NCI-H748 (cell line): ENCODE results near the gene COL8A1.
"Not testable (repeated sequence)": the region's sequence is repeated elsewhere in the genome, so short reads cannot be mapped to it uniquely, and the experiment has no call there.

ENCODE experiments used
- DNase-seq: peaks from one replicate; lab custom pipeline; 2025; ENCODE audit not compliant: unreplicated experiment; lab: John Stamatoyannopoulos, UW

COL8A1 gene

GRCh38 chr3:99704417-99704816 lies 66.0 kb downstream of the COL8A1 start:
- DNase-seq: no peak

GRCh38 chr3:99706410-99706809 lies 68.0 kb downstream of the COL8A1 start:
- no peak for DNase-seq

GRCh38 chr3:99708207-99708745 lies 69.9 kb downstream of the COL8A1 start:
- no peak for DNase-seq

- DNase-seq: no peak
Observed at GRCh38 chr3:99709686-99710085, 71.3 kb downstream of the COL8A1 start.

- DNase-seq: no peak
Observed at GRCh38 chr3:99710094-99710493, 71.7 kb downstream of the COL8A1 start.

- no peak for DNase-seq
Observed at GRCh38 chr3:99711351-99711750, 73.0 kb downstream of the COL8A1 start.

GRCh38 chr3:99712291-99712954 lies 74.0 kb downstream of the COL8A1 start:
- no peak for DNase-seq

GRCh38 chr3:99713440-99713839 lies 75.0 kb downstream of the COL8A1 start:
- no peak for DNase-seq

GRCh38 chr3:99714146-99714545 lies 75.8 kb downstream of the COL8A1 start:
- DNase-seq: no peak

GRCh38 chr3:99714575-99714974 lies 76.2 kb downstream of the COL8A1 start:
- no peak for DNase-seq

GRCh38 chr3:99716463-99716995 lies 78.1 kb downstream of the COL8A1 start:
- DNase-seq: no peak

GRCh38 chr3:99720985-99721632 lies 82.7 kb downstream of the COL8A1 start:
- DNase-seq: peak; percentile 4

- DNase-seq: no peak
Observed at GRCh38 chr3:99721633-99722007, 83.2 kb downstream of the COL8A1 start.

GRCh38 chr3:99724276-99724675 lies 85.9 kb downstream of the COL8A1 start:
- no peak for DNase-seq

- DNase-seq: no peak
Observed at GRCh38 chr3:99730870-99731269, 92.5 kb downstream of the COL8A1 start.

- no peak for DNase-seq
Observed at GRCh38 chr3:99731499-99731898, 93.1 kb downstream of the COL8A1 start.

GRCh38 chr3:99740371-99740770 lies 102.0 kb downstream of the COL8A1 start:
- not testable (repeated sequence) for DNase-seq

- no peak for DNase-seq
Observed at GRCh38 chr3:99741588-99741987, 103.2 kb downstream of the COL8A1 start.

- DNase-seq: no peak
Observed at GRCh38 chr3:99747915-99748314, 109.5 kb downstream of the COL8A1 start.

- DNase-seq: no peak
Observed at GRCh38 chr3:99751649-99752048, 113.3 kb downstream of the COL8A1 start.

- DNase-seq: peak; percentile 43
Observed at GRCh38 chr3:99753268-99753975, 115.0 kb downstream of the COL8A1 start.

GRCh38 chr3:99755831-99756230 lies 117.4 kb downstream of the COL8A1 start:
- no peak for DNase-seq
